HG02623 (cell line): Measurements from ENCODE around the gene CEP43.

Experiments used
- ATAC-seq: cut with Tn5 transposase; IDR thresholded peaks from one replicate; pipeline ENCODE4 v1.9.1; 2021; ENCODE audit warnings: moderate library complexity; ENCODE audit not compliant: unreplicated experiment

The CEP43 gene

GRCh38 chr6:166966268-166966667 lies 32.9 kb upstream of the CEP43 start:
- ATAC-seq: no peak

- no peak for ATAC-seq
These were observed 29.7 kb upstream of the CEP43 start for GRCh38 chr6:166969390-166970002.

- ATAC-seq: no peak
These were observed 29.1 kb upstream of the CEP43 start for GRCh38 chr6:166970091-166970490.

- no peak for ATAC-seq
These were observed 28.4 kb upstream of the CEP43 start for GRCh38 chr6:166970776-166971175.

- ATAC-seq: no peak
These were observed 27.9 kb upstream of the CEP43 start for GRCh38 chr6:166971271-166971670.

- no peak for ATAC-seq
These were observed 27.1 kb upstream of the CEP43 start for GRCh38 chr6:166972101-166972500.

GRCh38 chr6:166976636-166977035 lies 22.6 kb upstream of the CEP43 start:
- no peak for ATAC-seq

- ATAC-seq: no peak
These were observed 21.3 kb upstream of the CEP43 start for GRCh38 chr6:166977621-166978525.

- ATAC-seq: no peak
These were observed 18.5 kb upstream of the CEP43 start for GRCh38 chr6:166980738-166981137.

- no peak for ATAC-seq
These were observed 11.7 kb upstream of the CEP43 start for GRCh38 chr6:166987448-166987847.

GRCh38 chr6:166987930-166988329 lies 11.3 kb upstream of the CEP43 start:
- ATAC-seq: no peak

- ATAC-seq: no peak
These were observed 10.5 kb upstream of the CEP43 start for GRCh38 chr6:166988674-166989201.

- ATAC-seq: peak; percentile 67
These were observed 9.7 kb upstream of the CEP43 start for GRCh38 chr6:166989427-166990032.

GRCh38 chr6:166996406-166996805 lies 2.8 kb upstream of the CEP43 start:
- no peak for ATAC-seq

GRCh38 chr6:166997348-166997747 lies 1.8 kb upstream of the CEP43 start:
- ATAC-seq: no peak

- peak; percentile 23 for ATAC-seq
These were observed 1.4 kb upstream of the CEP43 start for GRCh38 chr6:166997768-166998255.

GRCh38 chr6:166998256-166999144 lies 697 bp upstream of the CEP43 start:
- no peak for ATAC-seq

GRCh38 chr6:166999884-167000253 lies 672 bp downstream of the CEP43 start:
- ATAC-seq: no peak

GRCh38 chr6:167000759-167001158 lies 1.6 kb downstream of the CEP43 start:
- no peak for ATAC-seq

GRCh38 chr6:167005350-167006159 lies 6.4 kb downstream of the CEP43 start:
- ATAC-seq: no peak
